GM19467 (cell line): Measurements from ENCODE around the gene RAD51.

Source experiments
- ATAC-seq: cut with Tn5 transposase; IDR thresholded peaks from one replicate; pipeline ENCODE4 v1.9.1; 2021; ENCODE audit warnings: mild to moderate bottlenecking, moderate library complexity; ENCODE audit not compliant: unreplicated experiment

The RAD51 gene

GRCh38 chr15:40756938-40757337 lies 62.0 kb downstream of the RAD51 start:
- no peak for ATAC-seq

DNA sequence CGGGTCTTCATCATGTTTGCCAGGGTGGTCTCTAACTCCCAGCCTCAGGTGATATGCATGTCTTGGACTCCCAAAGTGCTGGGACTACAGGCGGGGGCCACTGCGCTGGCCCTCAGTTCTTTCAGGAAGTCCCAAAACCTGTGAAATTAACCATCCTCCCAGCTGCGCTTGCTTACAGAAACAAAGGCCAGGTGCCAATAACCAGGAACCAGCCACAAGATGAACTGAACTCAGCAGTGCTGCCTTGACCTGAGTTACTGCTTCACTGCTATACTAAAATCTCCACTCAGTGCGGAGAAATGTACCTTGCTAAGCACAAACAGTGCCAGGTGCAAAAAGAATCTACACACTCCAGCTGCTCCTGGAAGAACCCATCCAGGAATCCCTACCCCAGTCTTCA lies 65.0 kb downstream of the RAD51 start:
- no peak for ATAC-seq

DNA sequence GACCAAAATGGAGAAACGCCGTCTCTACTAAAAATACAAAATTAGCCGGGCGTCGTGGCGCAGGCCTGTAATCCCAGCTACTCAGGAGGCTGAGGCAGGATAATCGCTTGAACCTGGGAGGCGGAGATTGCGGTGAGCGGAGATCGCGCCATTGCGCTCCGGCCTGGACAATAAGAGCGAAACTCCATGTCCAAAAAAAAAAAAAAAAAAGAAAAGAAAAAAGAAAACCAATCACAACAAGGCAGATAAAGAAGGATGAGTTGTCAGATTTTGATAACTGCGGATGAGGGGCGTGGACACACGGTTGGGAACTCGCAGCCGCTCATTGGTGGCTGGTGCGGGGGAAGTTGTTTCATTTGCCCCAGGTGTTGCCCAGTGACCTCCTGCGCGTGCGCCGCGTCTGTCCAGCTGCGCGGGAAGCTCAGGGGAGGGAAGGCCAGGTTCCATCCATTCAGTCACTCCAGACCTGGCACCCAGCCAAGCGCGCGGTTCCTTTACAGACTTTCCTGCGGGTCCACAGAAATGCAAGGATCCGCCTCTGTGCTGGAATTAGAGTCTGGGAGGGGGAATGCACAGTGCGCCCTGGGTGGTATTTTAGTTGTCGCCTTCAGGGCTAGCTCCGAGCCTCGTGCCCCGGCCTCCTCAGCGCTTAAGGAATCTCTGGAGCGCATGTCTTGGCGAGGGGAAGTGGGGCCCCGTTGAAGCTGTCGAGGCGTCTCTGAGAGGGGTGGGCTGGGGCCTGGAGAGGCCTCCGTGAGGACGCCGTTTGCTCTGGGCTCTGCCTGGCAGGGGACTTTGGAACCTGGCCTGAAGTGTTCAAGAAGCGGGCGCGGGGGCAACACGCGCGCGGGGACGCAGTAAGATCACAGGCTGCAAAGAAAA lies 68.2 kb downstream of the RAD51 start:
- ATAC-seq = no peak

DNA sequence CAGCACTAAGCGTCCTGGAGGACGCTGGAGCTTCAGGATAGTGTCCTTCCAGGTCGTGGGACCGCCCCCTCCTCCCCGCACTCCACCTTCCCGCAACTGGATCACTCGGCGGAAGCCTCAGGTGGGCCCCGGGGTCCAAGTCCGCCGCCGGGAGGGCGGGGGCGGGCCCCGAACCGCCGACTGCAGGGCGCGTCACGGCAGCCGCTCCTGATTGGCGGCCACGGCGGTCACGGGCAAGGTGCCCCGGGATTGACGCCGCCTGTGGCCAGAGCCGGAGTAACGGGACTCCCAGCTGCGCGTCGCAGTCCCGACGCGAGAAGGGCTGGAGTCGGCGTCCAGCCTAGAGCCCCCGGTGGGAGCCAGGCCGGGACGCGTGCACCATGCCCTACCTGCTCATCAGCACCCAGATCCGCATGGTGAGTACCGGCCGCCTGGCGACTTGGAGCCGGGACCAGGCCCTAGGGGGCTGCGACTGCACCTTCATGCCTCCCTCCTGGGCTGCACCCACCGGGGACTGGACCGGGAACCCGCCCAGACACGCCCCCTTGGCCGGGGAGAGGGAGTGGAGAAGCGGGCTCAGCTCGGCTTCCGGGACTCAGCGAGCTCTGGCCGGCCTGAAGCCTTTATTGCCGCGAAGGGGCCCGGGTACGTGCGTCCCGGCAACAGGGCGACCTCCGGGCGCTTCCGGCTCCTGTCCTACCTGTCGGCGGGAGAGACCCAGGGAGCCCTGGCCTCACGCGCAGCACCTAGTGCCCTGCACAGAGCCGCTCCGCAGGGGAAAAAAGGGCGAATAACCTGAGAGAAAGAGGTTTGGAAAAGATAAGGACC lies 69.0 kb downstream of the RAD51 start, which contains the start of gene GCHFR:
GCHFR (plus strand) TSS at position 268 of the 828 bp plus-strand sequence; CDS start at position 381, 113 bp downstream.
- ATAC-seq = no peak

- ATAC-seq = no peak
Observed at GRCh38 chr15:40764629-40765103, 69.7 kb downstream of the RAD51 start.

DNA sequence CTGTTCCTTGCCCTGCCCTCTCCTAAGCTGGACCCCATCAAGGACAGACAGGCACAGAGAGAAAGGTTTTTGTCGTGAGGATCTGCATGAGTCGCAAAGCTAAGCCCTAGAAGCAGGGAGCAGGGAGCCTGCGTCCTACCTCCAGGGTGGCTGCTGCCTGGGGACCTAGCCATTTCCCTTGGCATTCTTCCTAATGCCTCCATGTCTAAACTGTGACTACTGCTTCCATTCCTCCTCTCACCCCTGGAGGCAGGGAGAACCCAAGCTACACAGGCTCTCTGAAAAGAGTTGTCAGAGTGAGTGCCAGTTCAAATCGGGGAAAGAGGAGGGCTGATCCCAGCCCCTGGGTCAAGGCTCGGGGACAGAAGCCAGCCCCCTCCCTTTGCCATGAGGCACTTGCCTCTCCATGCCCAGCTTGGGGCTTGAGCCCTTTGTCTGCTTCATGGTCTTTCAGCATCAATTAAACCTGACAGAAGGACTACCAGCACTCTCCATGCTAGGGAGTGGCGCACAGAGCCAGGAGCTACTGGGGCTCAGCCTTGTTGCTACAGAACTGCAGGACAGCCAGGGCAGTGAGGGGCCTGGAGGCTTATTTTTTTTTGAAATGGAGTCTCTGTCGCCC lies 71.3 kb downstream of the RAD51 start:
- ATAC-seq = no peak

DNA sequence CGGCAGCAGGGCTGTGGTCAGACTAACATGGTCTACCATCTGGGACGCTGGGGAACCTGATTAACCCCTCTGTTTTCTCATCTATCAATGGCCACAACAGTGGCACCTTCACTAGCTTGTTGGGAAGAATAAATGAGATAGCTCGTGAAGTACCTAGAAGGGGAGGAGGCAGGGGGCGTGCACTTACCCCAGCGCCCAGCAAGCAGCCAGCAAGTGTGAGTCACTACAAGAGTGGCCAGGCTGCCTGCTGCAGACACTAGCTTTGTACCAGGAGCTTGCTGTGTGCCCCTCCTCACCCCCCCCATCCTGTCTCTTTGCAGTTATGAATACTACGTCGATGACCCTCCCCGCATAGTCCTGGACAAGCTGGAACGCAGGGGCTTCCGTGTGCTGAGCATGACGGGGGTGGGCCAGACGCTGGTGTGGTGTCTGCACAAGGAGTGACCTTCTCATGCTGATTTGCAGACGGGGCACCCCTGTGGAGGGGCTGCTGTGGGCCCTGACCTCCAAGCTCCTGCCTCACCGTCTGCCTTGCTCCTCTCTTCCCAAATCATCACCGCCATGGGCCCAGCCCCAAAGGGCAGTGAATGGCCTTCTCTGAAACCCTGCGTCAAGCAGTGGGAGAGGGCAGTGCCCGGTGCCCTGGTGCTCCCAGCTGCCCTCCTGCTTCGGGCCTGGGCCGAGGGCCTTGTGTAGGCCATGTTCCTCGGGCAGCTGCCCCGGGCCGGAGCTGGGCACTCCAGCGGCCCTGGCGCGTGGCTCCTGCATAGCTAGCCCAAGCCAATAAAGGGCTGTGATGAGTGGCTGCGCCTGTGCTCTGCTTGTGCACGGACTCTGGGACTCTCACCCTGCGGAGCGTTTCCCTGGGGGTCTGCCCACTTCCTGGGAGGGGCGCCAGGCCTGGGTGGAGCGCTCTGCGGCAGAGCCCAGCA lies 72.2 kb downstream of the RAD51 start:
- no peak for ATAC-seq

DNA sequence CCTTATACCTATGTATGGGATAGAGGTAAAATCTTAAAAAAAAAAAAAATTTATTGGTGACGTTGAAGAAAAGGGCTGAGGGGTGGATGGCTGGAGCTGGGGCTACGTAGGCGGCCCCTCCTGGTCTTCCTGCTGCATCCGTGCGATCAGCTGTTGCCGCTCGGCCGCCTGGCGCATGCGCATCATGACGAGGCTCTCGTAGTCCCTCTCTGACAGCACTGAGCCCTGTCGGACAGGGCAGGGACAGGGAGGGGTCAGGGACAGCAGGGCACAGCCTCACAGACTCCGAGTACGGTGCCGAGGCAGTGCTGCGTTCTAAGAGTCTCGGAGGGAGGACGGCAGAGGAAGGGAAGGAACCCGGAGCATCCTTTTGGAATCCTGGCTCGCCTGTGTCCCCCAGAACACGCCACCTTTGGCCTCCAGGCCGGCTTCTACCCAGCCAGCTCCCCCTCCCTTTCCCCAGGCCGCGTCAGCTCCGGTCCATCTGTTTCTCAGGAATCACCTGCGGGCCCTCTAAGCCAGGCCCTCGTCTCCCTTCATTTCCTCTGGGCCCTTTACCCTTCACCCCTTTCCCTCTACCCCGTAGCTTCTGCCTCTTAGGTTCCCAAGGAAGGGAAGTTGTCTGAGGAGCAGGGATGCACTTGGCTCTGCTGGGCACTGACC lies 73.0 kb downstream of the RAD51 start:
- ATAC-seq = no peak

- no peak for ATAC-seq
Observed at GRCh38 chr15:40768521-40769273, 73.7 kb downstream of the RAD51 start.

GRCh38 chr15:40769274-40770146 lies 74.5 kb downstream of the RAD51 start, which contains the start of gene C15orf62:
Gene C15orf62, plus strand, starts transcription at chr15:40769980. Its CDS starts 516 bp downstream, at chr15:40770496.
- peak; percentile 41 for ATAC-seq

- no peak for ATAC-seq
Observed at GRCh38 chr15:40770147-40770721, 75.3 kb downstream of the RAD51 start.

DNA sequence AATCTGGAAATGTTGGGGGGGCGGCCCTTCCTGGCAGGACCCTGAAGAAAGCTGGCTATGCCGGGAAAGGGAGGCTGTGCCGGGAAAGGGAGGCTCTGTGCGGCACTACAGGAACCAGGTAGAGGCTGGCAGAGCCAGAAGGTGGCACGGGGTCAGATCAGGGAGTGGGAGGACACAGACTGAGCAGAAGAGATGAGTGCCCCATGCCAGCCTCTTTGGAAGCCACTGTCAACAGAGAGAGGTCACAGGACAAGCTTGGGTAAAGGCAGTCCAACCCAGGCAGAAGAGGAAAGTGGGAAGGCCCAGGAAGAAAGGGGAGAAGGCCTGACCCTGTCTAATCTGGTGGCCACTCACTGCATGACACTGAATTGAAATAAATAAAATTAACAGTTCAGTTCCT lies 76.3 kb downstream of the RAD51 start:
- ATAC-seq = no peak

- ATAC-seq = no peak
Observed at GRCh38 chr15:40772014-40772413, 77.0 kb downstream of the RAD51 start.

GRCh38 chr15:40773496-40773895 lies 78.5 kb downstream of the RAD51 start:
- ATAC-seq = no peak

- no peak for ATAC-seq
Observed at GRCh38 chr15:40773902-40774301, 78.9 kb downstream of the RAD51 start.

GRCh38 chr15:40775007-40775406 lies 80.0 kb downstream of the RAD51 start:
- no peak for ATAC-seq

DNA sequence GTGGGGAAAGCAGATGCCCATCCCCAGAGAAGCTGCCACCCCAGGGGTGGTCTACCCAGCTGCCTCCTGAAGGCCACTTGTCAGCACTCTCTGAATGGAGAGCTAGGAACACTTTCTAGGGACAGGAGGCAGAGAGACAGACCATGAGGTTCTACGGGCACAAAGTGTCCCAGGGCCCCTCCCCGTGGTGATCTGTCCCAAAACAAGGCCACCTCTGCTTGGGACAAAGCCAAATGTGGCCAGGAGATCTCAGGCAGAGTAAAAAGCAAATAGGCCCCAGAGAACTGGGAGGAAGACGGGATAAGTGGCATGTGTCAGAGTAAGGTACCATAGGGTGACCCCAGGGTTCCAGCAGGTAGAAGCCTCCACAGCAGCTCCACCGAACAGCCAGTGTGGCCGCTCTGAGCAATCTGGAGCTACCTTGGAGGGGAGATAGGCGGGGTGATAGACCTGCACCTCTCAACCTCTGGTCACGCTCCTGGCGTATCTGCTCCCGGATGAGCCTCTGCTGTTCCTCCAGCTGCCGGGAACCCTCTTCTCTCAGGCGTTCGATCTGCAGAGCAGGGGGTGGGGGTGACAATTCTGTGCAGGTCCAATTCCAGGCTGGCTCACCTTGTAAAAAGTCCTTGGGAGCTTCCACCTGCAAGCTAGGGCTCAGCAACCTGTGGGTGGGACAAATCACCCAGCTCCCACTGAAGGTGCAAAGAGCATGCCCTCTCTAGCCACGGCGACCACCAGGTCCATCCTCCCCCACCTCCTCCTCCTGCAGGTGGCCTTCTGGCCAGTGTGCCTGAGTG lies 81.0 kb downstream of the RAD51 start:
- no peak for ATAC-seq
